ENCODE data around the gene PDGFA. TPM values are rescaled to one million over a fixed set of nuclear protein-coding genes. Genes with fewer than 3 reads are reported as not detected.

Gene PDGFA
- total and polyA plus RNA-seq, 8 donors: 11.1 to 93.0 (median 41.8) TPM

- no peak overlapping the region for H3K27ac ChIP-seq
- TF ChIP-seq CTCF (IDR thresholded peaks at IDR 0.05): no peak
- no peak for TF ChIP-seq POLR2AphosphoS5 (IDR thresholded peaks at IDR 0.05)
- TF ChIP-seq EP300 (IDR thresholded peaks at IDR 0.05): no peak
- no peak for TF ChIP-seq POLR2A (IDR thresholded peaks at IDR 0.05)
- peak in 1 of 2 donors; percentile 89 for DNase-seq
- no peaks in the 10 kb centered on the region for H3K9me3 ChIP-seq
- no peaks in the 10 kb centered on the region for H3K36me3 ChIP-seq
- H3K4me3 ChIP-seq: no peak overlapping the region
- 37 to 63% (median 44%) methylated on average over 22 to 30 of the region's 30 CpGs for WGBS, 5 donors
- H3K4me1 ChIP-seq: peaks cover 8 to 26% (median 20%) of the 10 kb centered on the region in 4 donors
- peaks cover 0 to 53% (median 12%) of the 10 kb centered on the region in 3 donors for H3K27me3 ChIP-seq
- intact Hi-C loops (cut with DNase I; ENCODE audit: low total_unique reads): no loop called here
Observed at GRCh38 chr7:452226-452751, 67.4 kb downstream of the PDGFA start.

- no peaks in the 10 kb centered on the region for H3K36me3 ChIP-seq
- no peak overlapping the region for H3K27ac ChIP-seq
- peaks cover 8 to 26% (median 20%) of the 10 kb centered on the region in 4 donors for H3K4me1 ChIP-seq
- TF ChIP-seq POLR2AphosphoS5 (IDR thresholded peaks at IDR 0.05) (no peak), CTCF (IDR thresholded peaks at IDR 0.05) (no peak), EP300 (IDR thresholded peaks at IDR 0.05) (no peak), POLR2A (IDR thresholded peaks at IDR 0.05) (no peak)
- no peak overlapping the region for H3K4me3 ChIP-seq
- intact Hi-C loops (cut with DNase I; ENCODE audit: low total_unique reads): no loop called here
- WGBS, 5 donors: 63 to 76% (median 69%) methylated on average over 23 to 24 of the region's 24 CpGs
- H3K9me3 ChIP-seq: no peaks in the 10 kb centered on the region
- peaks cover 0 to 53% (median 12%) of the 10 kb centered on the region in 3 donors for H3K27me3 ChIP-seq
- peak in 1 of 2 donors; percentile 49 for DNase-seq
Observed at GRCh38 chr7:451255-452225, 68.1 kb downstream of the PDGFA start.

- peaks cover 0 to 51% (median 12%) of the 10 kb centered on the region in 3 donors for H3K27me3 ChIP-seq
- peaks cover 7 to 25% (median 20%) of the 10 kb centered on the region in 4 donors for H3K4me1 ChIP-seq
- no peaks in the 10 kb centered on the region for H3K9me3 ChIP-seq
- H3K36me3 ChIP-seq: no peaks in the 10 kb centered on the region
- intact Hi-C loops (cut with DNase I; ENCODE audit: low total_unique reads): no loop called here
- no peak for DNase-seq
- H3K27ac ChIP-seq: no peak overlapping the region
- TF ChIP-seq POLR2AphosphoS5 (IDR thresholded peaks at IDR 0.05) (no peak), CTCF (IDR thresholded peaks at IDR 0.05) (no peak), POLR2A (IDR thresholded peaks at IDR 0.05) (no peak), EP300 (IDR thresholded peaks at IDR 0.05) (no peak)
- WGBS, 5 donors: 61 to 88% (median 77%) methylated on average over 9 to 10 of the region's 10 CpGs
- H3K4me3 ChIP-seq: no peak overlapping the region
Observed at GRCh38 chr7:450741-451140, 68.9 kb downstream of the PDGFA start.

GRCh38 chr7:450036-450435, 69.6 kb downstream of the PDGFA start:
- Histone ChIP-seq H3K36me3 (no peaks in the 10 kb centered on the region), H3K27ac (no peak overlapping the region), H3K9me3 (no peaks in the 10 kb centered on the region), H3K4me1 (peaks cover under 1 to 18% (median 13%) of the 10 kb centered on the region in 4 donors), H3K27me3 (peaks cover 0 to 44% (median 12%) of the 10 kb centered on the region in 3 donors), H3K4me3 (no peak overlapping the region)
- 88 to 92% (median 89%) methylated on average over 11 of the region's 11 CpGs for WGBS, 5 donors
- DNase-seq: no peak
- TF ChIP-seq POLR2A (IDR thresholded peaks at IDR 0.05) (no peak), POLR2AphosphoS5 (IDR thresholded peaks at IDR 0.05) (no peak), EP300 (IDR thresholded peaks at IDR 0.05) (no peak), CTCF (IDR thresholded peaks at IDR 0.05) (no peak)
- intact Hi-C loops (cut with DNase I; ENCODE audit: low total_unique reads): no loop called here
